NOMO-1 treated with DMSO at 0.1 percent for 48 hours (cell line): Measurements from ENCODE around the gene CHD9NB.
"Not testable (repeated sequence)": the region's sequence is repeated elsewhere in the genome, so short reads cannot be mapped to it uniquely, and the experiment has no call there.

Source experiments
- DNase-seq: peaks from one replicate; lab custom pipeline; 2025; ENCODE audit not compliant: unreplicated experiment; lab: John Stamatoyannopoulos, UW

CHD9NB gene

GRCh38 chr16:53084141-53084541 is 31.4 kb upstream of the CHD9NB start:
- no peak for DNase-seq

GRCh38 chr16:53083119-53083518 is 30.4 kb upstream of the CHD9NB start:
- no peak for DNase-seq

- DNase-seq: no peak
Measured at GRCh38 chr16:53082509-53082908, 29.8 kb upstream of the CHD9NB start.

- no peak for DNase-seq
Measured at GRCh38 chr16:53081686-53082407, 29.1 kb upstream of the CHD9NB start.

- DNase-seq: no peak
Measured at GRCh38 chr16:53081032-53081424, 28.3 kb upstream of the CHD9NB start.

- no peak for DNase-seq
Measured at GRCh38 chr16:53080345-53081031, 27.8 kb upstream of the CHD9NB start.

GRCh38 chr16:53078765-53079485 is 26.2 kb upstream of the CHD9NB start:
- no peak for DNase-seq

GRCh38 chr16:53078247-53078646 is 25.6 kb upstream of the CHD9NB start:
- DNase-seq: no peak

GRCh38 chr16:53075461-53075860 is 22.8 kb upstream of the CHD9NB start:
- DNase-seq: not testable (repeated sequence)

- DNase-seq: not testable (repeated sequence)
Measured at GRCh38 chr16:53074296-53074695, 21.6 kb upstream of the CHD9NB start.

GRCh38 chr16:53073022-53073421 is 20.3 kb upstream of the CHD9NB start:
- no peak for DNase-seq

GRCh38 chr16:53071748-53072301 is 19.1 kb upstream of the CHD9NB start:
- DNase-seq: no peak

- DNase-seq: no peak
Measured at GRCh38 chr16:53069772-53070171, 17.1 kb upstream of the CHD9NB start.

- DNase-seq: no peak
Measured at GRCh38 chr16:53068423-53068833, 15.7 kb upstream of the CHD9NB start.

GRCh38 chr16:53067675-53068074 is 15.0 kb upstream of the CHD9NB start:
- DNase-seq: no peak

- no peak for DNase-seq
Measured at GRCh38 chr16:53065461-53066061, 12.9 kb upstream of the CHD9NB start.

GRCh38 chr16:53064081-53064578 is 11.4 kb upstream of the CHD9NB start:
- peak; percentile 7 for DNase-seq

- DNase-seq: peak; percentile 63
Measured at GRCh38 chr16:53061701-53062159, 9.0 kb upstream of the CHD9NB start.

GRCh38 chr16:53061256-53061655 is 8.6 kb upstream of the CHD9NB start:
- DNase-seq: no peak

GRCh38 chr16:53059672-53060071 is 7.0 kb upstream of the CHD9NB start:
- DNase-seq: no peak

- no peak for DNase-seq
Measured at GRCh38 chr16:53058882-53059281, 6.2 kb upstream of the CHD9NB start.
